HEK293 (cell line): ENCODE measurements around the gene ITGB5.

Experiments used
- CTCF ChIA-PET: fragments of 350-600 bp; formaldehyde crosslinking; extraction: SDS; loops from one replicate; lab custom pipeline; 2021; ENCODE audit warnings: antibody characterized with exemption; lab: Yijun Ruan, JAX
- POLR2A ChIA-PET: fragments of 300-600 bp; formaldehyde crosslinking; extraction: SDS; loops from one replicate; lab custom pipeline; 2020; ENCODE audit warnings: antibody characterized with exemption, inconsistent platforms; lab: Yijun Ruan, JAX
- H3K27ac ChIP-seq: fragments of 200-500 bp; sonication (Bioruptor generic); 2 replicates; pipeline ENCODE4 v1.5.1; 2014; ENCODE audit warnings: low read depth, low read length, control low read depth, inconsistent platforms; ENCODE audit errors: extremely low read depth
- H3K36me3 ChIP-seq, 2 experiments: fragments of 200-500 bp in 1 of 2; sonication (Bioruptor generic) in 1 of 2; 1 replicate in 1 of 2; 2 replicates in 1 of 2; pipeline ENCODE4 v1.5.1; 2014 to 2017; ENCODE audit warnings: inconsistent platforms in 2 of 2, low read length in 2 of 2; ENCODE audit not compliant: control insufficient read depth in 2 of 2, insufficient read depth in 1 of 2
- H3K4me1 ChIP-seq: fragments of 200-500 bp; sonication (Bioruptor generic); 2 replicates; pipeline ENCODE4 v1.5.1; 2014; ENCODE audit warnings: mild to moderate bottlenecking, low read length, inconsistent platforms; ENCODE audit not compliant: control insufficient read depth, insufficient read depth
- H3K4me3 ChIP-seq: 2 replicates; pipeline ENCODE4 v1.5.1; 2011; ENCODE audit warnings: low read depth, mild to moderate bottlenecking, control low read depth, low read length, moderate library complexity
- H3K9me3 ChIP-seq: fragments of 200-500 bp; sonication (Bioruptor generic); 2 replicates; pipeline ENCODE4 v1.5.1; 2014; ENCODE audit warnings: low read depth, low read length, inconsistent platforms; ENCODE audit not compliant: control insufficient read depth, insufficient read depth
- GLIS2 ChIP-seq: fragments of 450-650 bp; formaldehyde crosslinking; IDR thresholded peaks from 2 replicates; pipeline ENCODE4 v1.5.1; 2016; ENCODE audit warnings: missing biosample characterization, missing genetic modification characterization
- HOXC10 ChIP-seq: sonication (generic); formaldehyde crosslinking; IDR thresholded peaks from 2 replicates; pipeline ENCODE4 v1.8.1; 2023; ENCODE audit warnings: mild to moderate bottlenecking, missing genetic modification reagents
- HOXD13 ChIP-seq: sonication (generic); formaldehyde crosslinking; IDR thresholded peaks from 2 replicates; pipeline ENCODE4 v1.8.0; 2022; ENCODE audit warnings: missing genetic modification reagents, borderline replicate concordance
- KLF1 ChIP-seq: fragments of 450-650 bp; formaldehyde crosslinking; IDR thresholded peaks from 2 replicates; pipeline ENCODE4 v1.5.1; 2016; ENCODE audit warnings: missing biosample characterization, missing genetic modification characterization
- MZF1 ChIP-seq: fragments of 450-650 bp; formaldehyde crosslinking; IDR thresholded peaks from 2 replicates; pipeline ENCODE4 v1.5.1; 2017; ENCODE audit warnings: missing biosample characterization, missing genetic modification characterization, borderline replicate concordance
- OVOL3 ChIP-seq: fragments of 450-650 bp; formaldehyde crosslinking; IDR thresholded peaks from 2 replicates; pipeline ENCODE4 v1.5.1; 2016; ENCODE audit warnings: missing biosample characterization, missing genetic modification characterization
- YY1 ChIP-seq: fragments of 450-650 bp; formaldehyde crosslinking; IDR thresholded peaks from 2 replicates; pipeline ENCODE4 v1.5.1; 2018; ENCODE audit warnings: missing biosample characterization, missing genetic modification characterization
- ZBTB1 ChIP-seq: fragments of 450-650 bp; formaldehyde crosslinking; IDR thresholded peaks from 2 replicates; pipeline ENCODE4 v1.5.1; 2016; ENCODE audit warnings: missing biosample characterization, missing genetic modification characterization
- ZNF112 ChIP-seq: fragments of 450-650 bp; formaldehyde crosslinking; IDR thresholded peaks from 2 replicates; pipeline ENCODE4 v1.5.0; 2017; ENCODE audit warnings: missing biosample characterization, missing genetic modification characterization
- ZNF184 ChIP-seq: fragments of 450-650 bp; IDR thresholded peaks from 2 replicates; pipeline ENCODE4 v1.5.1; 2018; ENCODE audit warnings: missing biosample characterization, mild to moderate bottlenecking, missing genetic modification characterization
- ZNF19 ChIP-seq: fragments of 450-650 bp; formaldehyde crosslinking; IDR thresholded peaks from 2 replicates; pipeline ENCODE4; 2016; ENCODE audit warnings: missing biosample characterization, missing genetic modification characterization, low read depth
- ZNF214 ChIP-seq: fragments of 450-650 bp; formaldehyde crosslinking; IDR thresholded peaks from 2 replicates; pipeline ENCODE4 v1.5.1; 2017; ENCODE audit warnings: missing biosample characterization, mild to moderate bottlenecking, missing genetic modification characterization, borderline replicate concordance
- ZNF223 ChIP-seq: fragments of 450-650 bp; formaldehyde crosslinking; IDR thresholded peaks from 2 replicates; pipeline ENCODE4 v1.5.1; 2016; ENCODE audit warnings: missing biosample characterization, missing genetic modification characterization
- ZNF23 ChIP-seq: fragments of 450-650 bp; formaldehyde crosslinking; IDR thresholded peaks from 2 replicates; pipeline ENCODE4 v1.5.1; 2016; ENCODE audit warnings: missing biosample characterization, missing genetic modification characterization, borderline replicate concordance
- ZNF324 ChIP-seq: fragments of 450-650 bp; formaldehyde crosslinking; IDR thresholded peaks from 2 replicates; pipeline ENCODE4 v1.5.1; 2016; ENCODE audit warnings: missing biosample characterization, missing genetic modification characterization
- ZNF350 ChIP-seq: fragments of 450-650 bp; formaldehyde crosslinking; IDR thresholded peaks from 2 replicates; pipeline ENCODE4 v1.5.0; 2017; ENCODE audit warnings: missing biosample characterization, mild to moderate bottlenecking, missing genetic modification characterization
- ZNF600 ChIP-seq: fragments of 450-650 bp; formaldehyde crosslinking; IDR thresholded peaks from 2 replicates; pipeline ENCODE4 v1.5.1; 2016; ENCODE audit warnings: missing biosample characterization, missing genetic modification characterization
- ZNF610 ChIP-seq: fragments of 450-650 bp; formaldehyde crosslinking; IDR thresholded peaks from 2 replicates; pipeline ENCODE4 v1.5.1; 2016; ENCODE audit warnings: missing biosample characterization, missing genetic modification characterization, borderline replicate concordance
- ZNF621 ChIP-seq: fragments of 450-650 bp; formaldehyde crosslinking; IDR thresholded peaks from 2 replicates; pipeline ENCODE4 v1.5.1; 2017; ENCODE audit warnings: missing biosample characterization, missing genetic modification characterization
- ZNF623 ChIP-seq: fragments of 450-650 bp; formaldehyde crosslinking; IDR thresholded peaks from 2 replicates; pipeline ENCODE4 v1.5.1; 2016; ENCODE audit warnings: missing biosample characterization, missing genetic modification characterization
- ZXDB ChIP-seq: fragments of 450-650 bp; formaldehyde crosslinking; IDR thresholded peaks from 2 replicates; pipeline ENCODE4 v1.5.1; 2016; ENCODE audit warnings: missing biosample characterization, missing genetic modification characterization
- TF ChIP-seq, protein P1 (sequence below): fragments of 450-650 bp; formaldehyde crosslinking; IDR thresholded peaks from 2 replicates; pipeline ENCODE4 v1.5.1; 2016; ENCODE audit warnings: missing biosample characterization, missing genetic modification characterization
- TF ChIP-seq, protein P2 (sequence below): fragments of 450-650 bp; formaldehyde crosslinking; IDR thresholded peaks from 2 replicates; pipeline ENCODE4 v1.5.1; 2017; ENCODE audit warnings: missing biosample characterization, mild to moderate bottlenecking, missing genetic modification characterization, moderate library complexity
- TF ChIP-seq, protein P3 (sequence below): fragments of 450-650 bp; formaldehyde crosslinking; IDR thresholded peaks from 2 replicates; pipeline ENCODE4 v1.5.1; 2016; ENCODE audit warnings: missing biosample characterization, missing genetic modification characterization, low read depth
- TF ChIP-seq, protein P4 (sequence below): fragments of 450-650 bp; formaldehyde crosslinking; IDR thresholded peaks from 2 replicates; pipeline ENCODE4 v1.5.1; 2017; ENCODE audit warnings: missing biosample characterization, missing genetic modification characterization
- TF ChIP-seq, protein P5 (sequence below): fragments of 450-650 bp; formaldehyde crosslinking; IDR thresholded peaks from 2 replicates; pipeline ENCODE4 v1.5.1; 2016; ENCODE audit warnings: missing biosample characterization, missing genetic modification characterization

Gene ITGB5

DNA sequence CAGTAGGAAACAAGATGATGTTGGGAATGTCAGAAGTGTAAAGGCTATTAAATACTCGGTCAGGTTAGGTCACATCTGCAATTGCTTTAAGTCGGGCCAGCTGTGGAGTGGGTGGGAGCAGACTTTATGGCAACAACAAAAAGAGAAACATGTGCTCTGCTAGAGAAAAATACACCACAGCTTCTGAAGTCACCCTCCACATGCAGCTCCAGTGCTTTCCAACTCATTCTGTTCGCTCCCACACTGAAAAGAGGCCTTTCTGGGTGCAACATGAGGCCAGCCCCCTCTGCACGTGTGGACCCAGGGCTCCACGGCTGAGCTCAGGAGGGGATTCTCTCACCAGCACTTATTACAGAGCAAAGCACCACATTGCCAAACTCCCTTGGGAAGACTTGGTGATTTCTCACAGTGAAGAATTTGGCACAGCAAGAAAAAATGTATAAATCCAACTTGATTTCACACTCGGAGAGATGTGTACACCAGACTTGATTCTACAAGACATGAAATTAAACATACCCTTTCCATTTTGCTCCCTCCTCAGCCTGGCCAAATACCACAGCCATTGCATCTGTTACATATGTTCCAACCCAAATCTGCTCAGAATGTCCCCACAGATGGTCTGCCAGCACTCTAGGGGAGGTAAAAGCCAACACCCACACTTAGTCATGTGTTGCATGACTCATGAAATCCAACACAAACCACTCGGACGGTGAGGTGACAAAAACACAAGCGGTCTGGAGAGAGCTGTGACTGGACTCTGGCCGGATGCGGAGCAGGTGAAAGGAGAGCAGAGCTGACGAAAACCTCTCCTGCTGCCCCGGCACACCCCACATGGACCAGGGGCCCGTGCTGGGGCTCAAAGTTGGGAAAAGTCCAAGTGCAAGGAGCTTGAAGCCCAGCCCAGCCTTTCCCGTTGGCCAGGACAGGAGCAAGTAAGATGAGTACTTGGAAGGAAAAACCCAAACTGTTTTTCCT lies 74.6 kb downstream of the ITGB5 start:
- Histone ChIP-seq H3K36me3 (peaks cover 0 to 27% of the 10 kb centered on the region in 2 experiments; a peak in 1 of 3 replicates), H3K9me3 (no peaks in the 10 kb centered on the region), H3K27ac (no peak overlapping the region), H3K4me1 (no peaks in the 10 kb centered on the region), H3K4me3 (no peak overlapping the region)
- ChIA-PET POLR2A (interaction anchor here (0.6 kb wide), 1 partner anchor 15 kb away, joined by 4 read pairs; no protein-coding TSS in a partner anchor), CTCF (interaction anchor here (1.2 kb wide), 1 partner anchor 10 kb away, joined by 3 read pairs; no protein-coding TSS in a partner anchor)
- TF ChIP-seq OVOL3 = no peak
- no peak for TF ChIP-seq ZNF223 (tag by site-specific recombination)
- TF ChIP-seq, protein P1, sequence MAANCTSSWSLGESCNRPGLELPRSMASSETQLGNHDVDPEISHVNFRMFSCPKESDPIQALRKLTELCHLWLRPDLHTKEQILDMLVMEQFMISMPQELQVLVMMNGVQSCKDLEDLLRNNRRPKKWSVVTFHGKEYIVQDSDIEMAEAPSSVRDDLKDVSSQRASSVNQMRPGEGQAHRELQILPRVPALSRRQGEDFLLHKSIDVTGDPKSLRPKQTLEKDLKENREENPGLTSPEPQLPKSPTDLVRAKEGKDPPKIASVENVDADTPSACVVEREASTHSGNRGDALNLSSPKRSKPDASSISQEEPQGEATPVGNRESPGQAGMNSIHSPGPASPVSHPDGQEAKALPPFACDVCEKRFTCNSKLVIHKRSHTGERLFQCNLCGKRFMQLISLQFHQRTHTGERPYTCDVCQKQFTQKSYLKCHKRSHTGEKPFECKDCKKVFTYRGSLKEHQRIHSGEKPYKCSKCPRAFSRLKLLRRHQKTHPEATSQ (tag by site-specific recombination) = no peak
- no peak for TF ChIP-seq ZNF214 (tag by site-specific recombination)
- TF ChIP-seq ZNF324 (tag by site-specific recombination) = no peak
- TF ChIP-seq, protein P2, sequence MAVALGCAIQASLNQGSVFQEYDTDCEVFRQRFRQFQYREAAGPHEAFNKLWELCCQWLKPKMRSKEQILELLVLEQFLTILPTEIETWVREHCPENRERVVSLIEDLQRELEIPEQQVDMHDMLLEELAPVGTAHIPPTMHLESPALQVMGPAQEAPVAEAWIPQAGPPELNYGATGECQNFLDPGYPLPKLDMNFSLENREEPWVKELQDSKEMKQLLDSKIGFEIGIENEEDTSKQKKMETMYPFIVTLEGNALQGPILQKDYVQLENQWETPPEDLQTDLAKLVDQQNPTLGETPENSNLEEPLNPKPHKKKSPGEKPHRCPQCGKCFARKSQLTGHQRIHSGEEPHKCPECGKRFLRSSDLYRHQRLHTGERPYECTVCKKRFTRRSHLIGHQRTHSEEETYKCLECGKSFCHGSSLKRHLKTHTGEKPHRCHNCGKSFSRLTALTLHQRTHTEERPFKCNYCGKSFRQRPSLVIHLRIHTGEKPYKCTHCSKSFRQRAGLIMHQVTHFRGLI (tag by site-specific recombination) = peak; percentile 95
- TF ChIP-seq GLIS2 (tag by site-specific recombination) = 0 out of 2 replicates have a peak, but pooled peaks have one; percentile 24
- TF ChIP-seq MZF1 (tag by site-specific recombination) = no peak
- TF ChIP-seq ZNF621 (tag by site-specific recombination) = no peak
- TF ChIP-seq ZNF19 (tag by site-specific recombination) = no peak
- no peak for TF ChIP-seq ZNF610 (tag by site-specific recombination)
- TF ChIP-seq, protein P3, sequence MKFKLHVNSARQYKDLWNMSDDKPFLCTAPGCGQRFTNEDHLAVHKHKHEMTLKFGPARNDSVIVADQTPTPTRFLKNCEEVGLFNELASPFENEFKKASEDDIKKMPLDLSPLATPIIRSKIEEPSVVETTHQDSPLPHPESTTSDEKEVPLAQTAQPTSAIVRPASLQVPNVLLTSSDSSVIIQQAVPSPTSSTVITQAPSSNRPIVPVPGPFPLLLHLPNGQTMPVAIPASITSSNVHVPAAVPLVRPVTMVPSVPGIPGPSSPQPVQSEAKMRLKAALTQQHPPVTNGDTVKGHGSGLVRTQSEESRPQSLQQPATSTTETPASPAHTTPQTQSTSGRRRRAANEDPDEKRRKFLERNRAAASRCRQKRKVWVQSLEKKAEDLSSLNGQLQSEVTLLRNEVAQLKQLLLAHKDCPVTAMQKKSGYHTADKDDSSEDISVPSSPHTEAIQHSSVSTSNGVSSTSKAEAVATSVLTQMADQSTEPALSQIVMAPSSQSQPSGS (tag by site-specific recombination) = no peak
- TF ChIP-seq ZNF23 (tag by site-specific recombination) = no peak
- TF ChIP-seq, protein P4, sequence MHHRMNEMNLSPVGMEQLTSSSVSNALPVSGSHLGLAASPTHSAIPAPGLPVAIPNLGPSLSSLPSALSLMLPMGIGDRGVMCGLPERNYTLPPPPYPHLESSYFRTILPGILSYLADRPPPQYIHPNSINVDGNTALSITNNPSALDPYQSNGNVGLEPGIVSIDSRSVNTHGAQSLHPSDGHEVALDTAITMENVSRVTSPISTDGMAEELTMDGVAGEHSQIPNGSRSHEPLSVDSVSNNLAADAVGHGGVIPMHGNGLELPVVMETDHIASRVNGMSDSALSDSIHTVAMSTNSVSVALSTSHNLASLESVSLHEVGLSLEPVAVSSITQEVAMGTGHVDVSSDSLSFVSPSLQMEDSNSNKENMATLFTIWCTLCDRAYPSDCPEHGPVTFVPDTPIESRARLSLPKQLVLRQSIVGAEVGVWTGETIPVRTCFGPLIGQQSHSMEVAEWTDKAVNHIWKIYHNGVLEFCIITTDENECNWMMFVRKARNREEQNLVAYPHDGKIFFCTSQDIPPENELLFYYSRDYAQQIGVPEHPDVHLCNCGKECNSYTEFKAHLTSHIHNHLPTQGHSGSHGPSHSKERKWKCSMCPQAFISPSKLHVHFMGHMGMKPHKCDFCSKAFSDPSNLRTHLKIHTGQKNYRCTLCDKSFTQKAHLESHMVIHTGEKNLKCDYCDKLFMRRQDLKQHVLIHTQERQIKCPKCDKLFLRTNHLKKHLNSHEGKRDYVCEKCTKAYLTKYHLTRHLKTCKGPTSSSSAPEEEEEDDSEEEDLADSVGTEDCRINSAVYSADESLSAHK (tag by site-specific recombination) = no peak
- TF ChIP-seq ZNF350 (tag by site-specific recombination) = no peak
- peak; percentile 85 for TF ChIP-seq ZNF600 (tag by site-specific recombination)
- TF ChIP-seq KLF1 (tag by site-specific recombination) = no peak
- no peak for TF ChIP-seq HOXD13
- no peak for TF ChIP-seq ZNF184 (tag by site-specific recombination)
- TF ChIP-seq ZBTB1 (tag by site-specific recombination) = no peak
- no peak for TF ChIP-seq ZXDB (tag by site-specific recombination)
- no peak for TF ChIP-seq HOXC10 (CRISPR knock-in tag)
- no peak for TF ChIP-seq ZNF112
- TF ChIP-seq, protein P5, sequence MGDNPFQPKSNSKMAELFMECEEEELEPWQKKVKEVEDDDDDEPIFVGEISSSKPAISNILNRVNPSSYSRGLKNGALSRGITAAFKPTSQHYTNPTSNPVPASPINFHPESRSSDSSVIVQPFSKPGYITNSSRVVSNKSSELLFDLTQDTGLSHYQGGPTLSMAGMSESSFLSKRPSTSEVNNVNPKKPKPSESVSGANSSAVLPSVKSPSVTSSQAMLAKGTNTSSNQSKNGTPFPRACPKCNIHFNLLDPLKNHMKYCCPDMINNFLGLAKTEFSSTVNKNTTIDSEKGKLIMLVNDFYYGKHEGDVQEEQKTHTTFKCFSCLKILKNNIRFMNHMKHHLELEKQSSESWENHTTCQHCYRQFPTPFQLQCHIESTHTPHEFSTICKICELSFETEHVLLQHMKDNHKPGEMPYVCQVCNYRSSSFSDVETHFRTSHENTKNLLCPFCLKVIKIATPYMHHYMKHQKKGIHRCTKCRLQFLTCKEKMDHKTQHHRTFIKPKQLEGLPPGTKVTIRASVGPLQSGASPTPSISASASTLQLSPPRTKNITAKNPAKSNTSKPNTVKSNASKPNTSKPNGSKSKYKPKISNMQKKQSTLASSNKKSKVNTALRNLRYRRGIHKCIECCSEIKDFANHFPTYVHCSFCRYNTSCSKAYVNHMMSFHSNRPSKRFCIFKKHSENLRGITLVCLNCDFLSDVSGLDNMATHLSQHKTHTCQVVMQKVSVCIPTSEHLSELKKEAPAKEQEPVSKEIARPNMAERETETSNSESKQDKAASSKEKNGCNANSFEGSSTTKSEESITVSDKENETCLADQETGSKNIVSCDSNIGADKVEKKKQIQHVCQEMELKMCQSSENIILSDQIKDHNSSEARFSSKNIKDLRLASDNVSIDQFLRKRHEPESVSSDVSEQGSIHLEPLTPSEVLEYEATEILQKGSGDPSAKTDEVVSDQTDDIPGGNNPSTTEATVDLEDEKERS = no peak
- TF ChIP-seq YY1 (tag by site-specific recombination) = no peak
- TF ChIP-seq ZNF623 (tag by site-specific recombination) = no peak
